NAMALWA (cell line): ENCODE results near the gene NDUFB8.

Source experiments
- DNase-seq: peaks from one replicate; pipeline ENCODE4 v3.0.0-alpha.2; 2015; ENCODE audit warnings: low spot score

Gene NDUFB8

GRCh38 chr10:100506596-100507356, 22.9 kb downstream of the NDUFB8 start:
- DNase-seq: no peak

GRCh38 chr10:100505164-100505563, 24.5 kb downstream of the NDUFB8 start:
- DNase-seq: no peak

DNA sequence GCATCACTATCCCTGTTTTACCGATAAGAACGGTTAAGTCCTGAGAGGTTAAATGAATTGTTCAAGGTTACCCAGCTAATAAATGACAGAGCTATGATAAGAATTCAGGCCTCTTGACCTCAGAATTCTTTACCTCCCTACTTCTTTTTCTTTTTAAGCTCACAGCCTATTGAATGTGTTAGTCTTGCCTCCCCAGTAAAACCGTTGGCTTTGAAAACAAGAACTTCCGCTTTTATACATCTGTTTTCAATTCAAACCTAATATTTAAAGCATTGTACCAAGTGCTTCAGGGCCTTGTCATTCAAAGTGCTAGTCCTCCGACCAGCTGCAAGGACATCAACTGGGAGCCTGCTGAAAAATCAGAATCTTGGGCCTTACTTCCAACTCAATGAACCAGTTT, 25.6 kb downstream of the NDUFB8 start:
- no peak for DNase-seq

- DNase-seq: no peak
Observed at GRCh38 chr10:100502926-100503494, 26.7 kb downstream of the NDUFB8 start.

- DNase-seq: no peak
Observed at GRCh38 chr10:100501423-100501822, 28.2 kb downstream of the NDUFB8 start.

GRCh38 chr10:100498059-100498458, 31.6 kb downstream of the NDUFB8 start:
- DNase-seq: no peak

GRCh38 chr10:100496567-100496966, 33.1 kb downstream of the NDUFB8 start:
- DNase-seq: no peak

GRCh38 chr10:100490531-100490930, 39.1 kb downstream of the NDUFB8 start:
- DNase-seq: no peak

DNA sequence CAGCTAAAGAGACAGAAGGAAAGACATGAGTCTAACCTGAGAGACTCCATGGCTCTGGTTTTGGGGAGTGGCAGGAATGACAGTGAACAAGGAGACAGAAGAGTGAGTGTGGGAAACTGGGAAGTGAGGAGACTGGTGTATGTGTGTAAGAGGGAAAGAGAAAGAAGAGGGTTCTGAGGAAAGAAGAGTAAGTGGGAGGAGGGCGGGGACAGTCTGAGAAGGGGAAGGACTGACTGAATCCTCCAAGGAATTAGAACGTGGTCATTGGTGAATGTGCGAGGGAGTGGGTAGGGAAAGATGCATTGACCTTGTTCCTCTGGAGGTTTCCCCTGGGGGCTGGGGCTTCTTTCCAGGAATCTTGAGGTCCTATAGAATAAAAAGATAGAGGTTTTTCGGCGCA, 40.3 kb downstream of the NDUFB8 start:
- no peak for DNase-seq

DNA sequence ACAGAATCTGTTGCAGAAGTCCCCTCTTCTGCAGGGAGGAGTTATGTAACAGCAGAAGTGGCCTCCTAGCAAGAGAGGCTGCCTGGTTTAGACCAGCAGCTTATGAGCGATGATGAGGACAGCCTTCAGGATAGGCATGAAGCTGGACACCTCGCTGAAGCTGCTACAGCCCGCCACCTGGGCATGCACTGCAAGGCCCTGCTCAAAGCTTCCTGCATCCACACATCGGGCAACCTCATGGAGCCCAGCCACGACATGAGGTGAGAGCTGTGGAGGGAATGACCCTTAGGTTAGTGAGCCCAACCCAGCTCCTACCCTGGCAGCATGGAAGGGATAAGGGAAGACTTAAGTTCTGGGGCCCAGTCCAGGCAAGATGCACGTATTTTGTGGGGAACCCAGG, 42.1 kb downstream of the NDUFB8 start:
- no peak for DNase-seq

DNA sequence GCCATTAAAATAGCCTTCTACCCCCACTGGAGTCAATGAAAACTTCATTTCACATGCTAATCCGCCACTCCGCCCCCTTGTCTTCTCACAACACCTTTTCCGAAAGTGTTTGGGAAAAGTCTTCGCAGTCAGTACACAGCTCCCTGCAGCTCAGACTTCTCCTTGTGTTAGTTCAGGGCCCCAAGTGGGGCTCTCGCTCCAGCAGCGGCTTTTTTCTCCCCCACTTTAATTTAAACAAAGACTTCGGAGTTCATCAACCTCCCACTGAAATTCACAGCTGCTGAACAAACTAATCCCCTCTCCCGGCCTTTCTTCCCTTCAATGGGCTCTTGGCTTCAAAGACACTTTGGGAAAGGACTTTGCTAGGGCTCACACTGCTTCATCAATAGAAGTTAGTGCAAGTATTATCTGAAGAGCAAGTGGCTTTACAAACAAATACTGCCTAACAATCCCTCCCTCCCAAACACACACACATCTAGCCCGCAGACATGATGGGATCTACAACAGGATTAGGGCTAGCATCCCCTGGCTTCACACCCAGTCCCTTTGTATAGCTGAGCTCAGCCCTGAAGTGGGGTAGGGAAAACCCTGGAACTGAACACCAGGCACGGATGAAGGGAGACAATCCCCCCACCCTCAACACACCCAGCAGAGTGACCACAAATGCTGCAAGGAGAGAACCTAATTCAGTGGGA, 43.7 kb downstream of the NDUFB8 start:
- no peak for DNase-seq

GRCh38 chr10:100485366-100485765, 44.3 kb downstream of the NDUFB8 start:
- DNase-seq: no peak

GRCh38 chr10:100483876-100484666, 45.6 kb downstream of the NDUFB8 start:
- no peak for DNase-seq

GRCh38 chr10:100482834-100483185, 46.9 kb downstream of the NDUFB8 start:
- DNase-seq: no peak

- DNase-seq: peak; percentile 65
Observed at GRCh38 chr10:100482181-100482833, 47.4 kb downstream of the NDUFB8 start.

GRCh38 chr10:100481462-100482081, 48.1 kb downstream of the NDUFB8 start:
- DNase-seq: peak; percentile 95

- DNase-seq: no peak
Observed at GRCh38 chr10:100480002-100480401, 49.7 kb downstream of the NDUFB8 start.

GRCh38 chr10:100479037-100479436, 50.6 kb downstream of the NDUFB8 start:
- DNase-seq: no peak

- no peak for DNase-seq
Observed at GRCh38 chr10:100477970-100478369, 51.7 kb downstream of the NDUFB8 start.
